GM21786 (cell line): Measurements from ENCODE around the gene CCDC85C.

Experiments used
- ATAC-seq: cut with Tn5 transposase; IDR thresholded peaks from one replicate; pipeline ENCODE4 v1.9.1; 2021; ENCODE audit not compliant: unreplicated experiment

CCDC85C gene

GRCh38 chr14:99524804-99525698, 79.0 kb downstream of the CCDC85C start:
- no peak for ATAC-seq

- ATAC-seq, result no peak
Measured at GRCh38 chr14:99524091-99524661, 79.8 kb downstream of the CCDC85C start.

GRCh38 chr14:99523704-99524055, 80.3 kb downstream of the CCDC85C start:
- no peak for ATAC-seq

- no peak for ATAC-seq
Measured at GRCh38 chr14:99522934-99523703, 80.9 kb downstream of the CCDC85C start.

DNA sequence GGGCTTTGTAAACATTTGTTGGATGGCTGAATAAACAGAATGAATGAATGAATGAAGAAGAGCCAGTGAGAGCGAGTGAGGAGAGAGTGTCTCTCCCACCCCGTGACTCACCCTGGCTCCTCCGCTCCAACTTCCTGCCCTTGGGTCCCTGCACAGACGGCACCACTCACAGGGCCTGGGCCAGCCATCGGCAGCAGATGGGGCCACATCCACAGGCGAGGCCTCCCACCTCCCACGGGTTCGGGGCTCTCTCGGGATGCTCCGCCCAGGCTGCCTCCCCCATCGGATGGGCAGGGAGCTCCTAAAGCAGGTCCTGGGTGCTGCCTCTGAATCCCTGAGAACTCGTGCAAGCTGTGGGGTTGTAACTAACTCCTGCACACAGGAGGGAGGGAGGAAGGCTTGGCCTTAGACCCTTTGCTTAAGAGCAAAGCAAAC, 81.5 kb downstream of the CCDC85C start:
- ATAC-seq, result no peak

GRCh38 chr14:99522025-99522401, 82.0 kb downstream of the CCDC85C start:
- ATAC-seq, result no peak

- no peak for ATAC-seq
Measured at GRCh38 chr14:99521176-99522024, 82.6 kb downstream of the CCDC85C start.

DNA sequence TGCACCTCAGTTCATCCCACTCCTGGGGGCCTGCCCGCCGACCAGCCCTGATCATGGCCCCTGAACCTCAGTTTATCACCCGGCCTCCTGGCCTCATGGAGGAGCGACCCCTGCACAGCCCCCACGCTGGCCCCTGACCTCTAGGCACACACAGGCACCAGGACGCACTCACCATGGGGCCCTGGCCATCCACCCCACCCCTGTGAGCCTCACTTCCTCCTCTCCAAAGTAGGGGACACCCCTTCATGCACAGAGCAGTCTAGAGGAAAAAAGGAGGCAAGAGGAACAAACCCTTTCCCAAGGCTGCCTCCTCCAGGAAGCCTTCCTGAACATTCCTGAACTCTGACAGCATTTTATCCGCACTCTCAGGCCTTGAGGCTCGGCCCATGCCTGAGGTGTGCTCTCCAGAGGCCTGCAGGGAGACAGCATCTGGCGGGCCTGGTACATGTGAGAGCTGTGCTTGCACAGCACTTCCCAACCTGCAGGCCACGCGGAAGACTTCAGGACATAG, 83.4 kb downstream of the CCDC85C start:
- ATAC-seq, result no peak

- ATAC-seq, result no peak
Measured at GRCh38 chr14:99519931-99520421, 84.0 kb downstream of the CCDC85C start.

DNA sequence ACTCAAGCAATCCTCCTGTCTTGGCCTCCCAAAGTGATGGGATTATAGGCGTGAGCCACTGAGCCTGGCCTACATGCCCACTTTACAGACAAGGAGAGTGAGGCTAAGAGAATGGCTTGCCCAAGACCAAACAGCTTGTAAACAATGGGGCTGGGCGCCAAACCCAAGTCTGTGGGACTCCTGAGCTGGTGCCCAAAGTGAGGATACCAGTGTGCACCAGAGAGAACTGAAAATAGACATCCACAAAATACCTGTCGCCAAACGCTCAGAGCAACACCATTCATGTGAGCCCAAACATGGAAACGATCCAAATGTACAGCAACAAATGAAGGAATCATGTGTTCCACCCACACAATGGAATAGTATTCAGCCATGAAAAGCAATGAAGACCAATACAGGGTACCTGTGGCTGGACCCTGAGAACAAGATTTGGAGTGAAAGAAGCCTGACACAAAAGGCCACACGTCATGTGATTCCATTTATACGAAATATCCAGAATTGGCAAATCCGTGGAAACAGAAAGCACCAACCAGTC, 84.6 kb downstream of the CCDC85C start:
- ATAC-seq, result no peak

- peak; percentile 63 for ATAC-seq
Measured at GRCh38 chr14:99518441-99519346, 85.3 kb downstream of the CCDC85C start.

DNA sequence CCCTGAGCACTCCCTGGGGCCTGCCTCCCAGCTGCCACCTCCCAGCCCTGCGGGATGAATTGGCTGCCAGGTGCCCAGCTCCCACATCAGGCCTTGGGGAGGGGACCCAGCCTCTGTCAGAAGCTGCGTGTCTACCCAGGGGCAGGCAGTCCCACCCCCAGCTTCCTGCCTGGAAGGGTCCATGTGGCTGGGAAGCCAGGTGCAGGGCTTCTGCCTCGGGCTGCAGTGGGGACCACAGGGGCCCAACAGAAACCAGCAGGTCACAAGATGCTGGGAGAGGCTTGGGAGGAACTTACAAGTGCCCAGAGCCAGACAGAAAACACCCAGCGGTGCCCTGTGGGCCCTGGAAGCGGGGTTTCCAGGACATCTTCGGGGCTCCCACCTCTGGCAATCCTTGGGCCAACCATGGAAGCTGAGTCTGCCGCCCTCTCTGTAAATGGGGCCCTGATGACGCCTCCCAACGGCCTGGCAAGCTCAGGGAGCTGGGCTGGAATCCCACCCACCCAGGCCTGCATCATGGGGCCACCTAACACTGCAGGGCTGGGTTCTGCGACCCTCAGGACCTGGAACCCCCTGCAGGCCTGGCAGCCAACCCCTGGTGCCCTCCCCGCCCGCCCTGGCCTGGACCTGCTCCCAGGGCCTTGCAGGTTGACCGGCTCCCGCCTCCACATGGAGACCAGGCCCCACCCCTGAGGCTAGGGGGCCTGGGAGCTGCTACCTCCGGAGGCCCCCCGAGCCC, 86.2 kb downstream of the CCDC85C start:
- ATAC-seq, result no peak

- ATAC-seq, result no peak
Measured at GRCh38 chr14:99516871-99517642, 87.0 kb downstream of the CCDC85C start.

GRCh38 chr14:99516156-99516870, 87.7 kb downstream of the CCDC85C start:
- ATAC-seq, result no peak

DNA sequence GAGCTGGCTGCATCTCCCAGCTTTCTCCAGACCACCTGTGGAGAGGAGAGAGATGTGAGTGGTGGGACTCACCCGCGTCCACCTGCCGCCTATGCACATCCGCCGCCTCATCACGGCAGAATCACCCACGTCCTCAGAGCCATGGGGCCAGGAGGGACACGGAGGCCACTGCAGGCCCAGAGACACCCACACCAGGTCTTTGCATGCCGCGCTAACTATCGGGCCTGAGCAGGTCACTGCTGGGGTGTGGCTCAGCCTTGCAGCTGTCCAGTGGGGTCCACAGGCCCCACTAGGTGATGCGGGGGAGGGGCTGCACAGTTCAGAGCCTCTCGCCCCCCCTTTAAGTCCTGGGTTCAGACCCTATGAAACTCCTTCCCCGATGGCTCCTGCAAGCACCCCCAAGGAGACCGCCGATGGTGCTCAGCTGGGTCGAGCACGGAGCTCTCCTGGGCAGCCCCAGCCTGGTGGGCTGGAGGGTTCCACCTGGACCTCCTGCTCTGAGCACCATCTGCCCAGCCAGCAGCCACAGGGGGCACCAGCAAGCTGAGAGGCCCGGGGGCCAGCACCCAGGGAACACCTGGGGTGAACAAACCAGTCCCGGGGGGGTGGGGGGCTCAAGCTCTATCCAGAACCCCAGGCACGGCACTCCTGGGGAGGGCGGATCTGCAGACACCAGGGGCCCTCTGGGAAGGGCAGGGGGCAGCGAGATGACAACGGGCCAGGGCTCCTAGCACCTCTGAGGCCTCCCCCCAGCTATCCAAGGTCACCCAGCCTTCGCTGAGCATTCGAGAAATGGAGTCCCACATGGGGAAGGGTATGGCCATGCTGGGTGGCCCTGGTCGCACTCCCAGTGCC, 88.5 kb downstream of the CCDC85C start:
- ATAC-seq, result no peak
